Middle frontal gyrus (tissue), 1 donor: ENCODE results near the gene PAX9.
"Not testable (repeated sequence)": the region's sequence is repeated elsewhere in the genome, so short reads cannot be mapped to it uniquely, and the experiment has no call there.

Experiments
- DNase-seq: peaks from one replicate; pipeline ENCODE4 v3.0.0-alpha.2; 2015; ENCODE audit warnings: low spot score; ENCODE audit errors: extremely low spot score

Gene PAX9

DNA sequence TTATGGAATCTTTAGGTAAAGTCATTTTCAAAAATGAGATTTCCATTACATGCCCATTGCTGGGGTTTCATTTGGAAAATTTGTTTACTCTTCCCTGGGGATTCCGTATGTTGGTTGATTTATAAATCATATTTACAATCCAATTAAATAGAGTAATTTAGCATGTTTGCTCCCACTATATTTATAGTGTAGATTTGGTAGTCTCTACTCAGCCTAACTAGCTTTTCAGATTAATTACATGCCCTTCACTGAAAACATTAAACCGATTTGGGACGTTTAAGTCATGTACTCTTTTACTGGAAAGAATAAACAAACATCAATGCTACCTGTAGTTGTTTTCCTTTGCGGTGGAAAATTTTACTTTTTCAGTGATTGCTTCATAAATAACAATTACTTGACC, 10.4 kb downstream of the PAX9 start:
- no peak for DNase-seq

DNA sequence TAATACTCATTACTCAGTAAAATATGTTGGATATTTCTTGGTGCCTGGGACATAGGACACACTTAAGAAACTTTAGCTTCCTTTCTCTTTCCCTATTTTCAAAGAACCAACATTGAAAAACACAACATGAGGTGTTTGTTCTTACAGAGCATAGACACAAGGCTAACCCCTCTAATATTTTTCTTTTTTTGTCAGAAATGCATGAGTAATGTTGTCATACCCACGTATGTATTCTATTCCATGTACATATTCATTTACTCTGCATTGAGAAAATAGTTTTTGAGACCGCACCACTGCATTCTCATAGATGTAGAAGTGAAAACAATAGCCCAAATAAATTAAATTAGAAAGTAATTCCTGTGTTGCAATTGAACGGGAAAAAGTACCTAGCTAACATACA, 13.0 kb downstream of the PAX9 start:
- no peak for DNase-seq

DNA sequence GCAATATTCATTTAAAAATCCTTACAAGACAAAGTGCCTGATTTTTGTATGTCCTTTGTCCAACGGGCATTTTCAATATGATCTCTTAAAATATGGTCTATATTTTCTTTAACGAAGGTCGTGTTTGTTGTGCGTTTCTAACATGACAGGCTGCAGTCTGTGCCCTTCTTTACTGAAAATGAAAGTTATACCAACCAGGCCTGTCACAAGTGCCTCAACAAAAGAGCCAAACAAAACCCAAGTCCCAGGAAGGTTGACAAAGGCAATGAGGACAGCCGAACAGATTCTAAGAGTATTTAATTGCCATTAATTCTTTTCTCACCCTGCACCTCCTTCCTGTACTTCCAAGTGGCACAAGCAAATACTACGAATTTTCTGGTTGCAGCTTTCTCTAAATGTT, 13.9 kb downstream of the PAX9 start:
- no peak for DNase-seq

DNA sequence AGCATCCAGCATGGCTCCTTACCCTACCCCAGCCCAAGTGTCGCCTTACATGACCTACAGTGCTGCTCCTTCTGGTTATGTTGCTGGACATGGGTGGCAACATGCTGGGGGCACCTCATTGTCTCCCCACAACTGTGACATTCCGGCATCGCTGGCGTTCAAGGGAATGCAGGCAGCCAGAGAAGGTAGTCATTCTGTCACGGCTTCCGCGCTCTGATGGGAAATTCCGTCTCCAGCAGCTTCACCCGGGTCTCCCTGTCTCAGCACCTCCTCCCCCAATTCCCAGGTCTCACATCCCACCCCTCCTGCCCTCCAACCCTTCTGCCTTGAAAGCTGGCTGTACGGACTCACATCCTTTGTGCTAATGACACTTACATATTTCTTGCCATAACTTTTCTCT, 14.6 kb downstream of the PAX9 start:
- no peak for DNase-seq

DNA sequence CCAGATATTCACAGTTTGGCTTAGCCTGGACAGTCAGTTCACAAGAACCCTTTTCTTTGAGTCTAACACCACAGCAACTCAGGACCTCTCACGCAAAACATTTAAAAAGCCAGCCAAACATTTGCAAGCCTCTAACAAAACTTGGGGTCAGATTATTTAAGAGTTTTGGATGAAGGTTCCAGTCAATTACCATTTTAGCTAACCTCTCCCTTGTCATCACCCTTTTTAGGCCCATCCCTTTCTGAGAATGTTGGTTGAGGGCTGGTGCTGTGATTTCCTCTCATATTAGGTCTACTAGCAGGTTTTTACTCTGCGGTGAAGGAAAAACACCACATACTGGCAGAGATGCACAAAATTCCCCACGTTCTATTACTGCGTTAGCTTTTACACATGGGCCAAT, 20.7 kb downstream of the PAX9 start:
- no peak for DNase-seq

DNA sequence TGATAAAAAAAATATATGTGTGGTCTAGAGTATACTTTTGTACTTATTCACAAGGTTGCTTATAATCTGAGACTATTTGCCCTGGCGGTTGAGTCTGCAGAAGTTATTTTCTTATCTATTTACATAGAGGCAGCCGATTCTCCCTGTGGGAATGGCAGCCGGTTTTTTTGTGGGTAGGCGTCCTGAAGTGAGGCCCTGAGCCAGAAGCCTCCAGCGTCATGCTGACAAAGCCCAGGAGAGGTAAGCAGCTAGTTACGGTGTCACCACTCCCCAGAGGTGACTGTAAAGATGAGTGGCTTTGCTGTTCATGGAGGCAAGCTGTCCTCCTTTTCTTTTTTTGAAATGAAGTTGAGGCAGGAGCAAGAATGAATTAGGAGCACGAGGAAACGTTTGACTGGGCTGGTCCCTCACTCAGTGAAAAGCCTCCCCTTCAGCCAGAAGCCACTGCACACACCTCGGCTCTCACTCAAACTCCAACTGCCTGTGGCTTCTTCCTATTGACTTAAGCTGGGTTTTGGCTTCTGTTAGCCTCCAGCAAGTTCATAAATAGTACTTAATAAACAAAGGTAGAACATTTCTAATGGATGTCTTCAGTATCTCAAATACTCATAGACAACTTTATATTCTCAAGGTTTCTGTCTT, 21.5 kb downstream of the PAX9 start:
- DNase-seq: no peak

- no peak for DNase-seq
Measured at GRCh38 chr14:36684946-36685345, 23.3 kb downstream of the PAX9 start.

DNA sequence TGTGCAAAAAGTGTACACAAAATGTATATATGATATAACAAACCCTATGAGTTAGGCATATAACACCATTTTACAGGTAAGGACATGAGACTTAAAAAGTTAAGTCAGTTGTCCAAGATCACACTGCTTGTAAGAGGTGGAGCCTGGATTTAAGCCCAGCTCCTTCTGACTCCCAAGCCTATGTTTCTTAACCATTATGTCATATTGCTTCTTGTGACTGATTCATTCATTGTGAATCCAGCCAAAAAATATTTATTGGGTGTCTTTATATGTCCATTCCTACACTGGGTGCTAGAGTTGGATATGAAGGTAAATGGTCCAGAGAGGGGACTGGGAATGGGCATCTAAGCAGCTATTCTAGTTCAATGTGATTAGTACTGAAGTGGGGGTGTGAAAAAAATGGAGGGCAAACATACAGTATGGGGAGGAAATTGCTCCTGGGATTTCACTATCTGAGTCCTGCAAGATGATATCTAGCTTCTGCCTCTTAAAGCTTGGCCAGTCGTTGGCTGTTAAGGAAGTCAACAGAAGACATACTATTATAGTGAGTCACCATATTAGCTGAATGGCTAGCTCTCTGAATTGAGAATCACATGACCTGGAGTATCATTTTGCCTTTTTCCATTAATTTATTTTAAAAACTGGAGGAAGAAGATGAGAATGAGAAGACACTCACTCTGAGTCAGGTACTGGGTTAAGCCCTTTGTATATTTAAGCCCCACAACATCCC, 28.8 kb downstream of the PAX9 start:
- no peak for DNase-seq

GRCh38 chr14:36699420-36699819, 37.8 kb downstream of the PAX9 start:
- DNase-seq: not testable (repeated sequence)

DNA sequence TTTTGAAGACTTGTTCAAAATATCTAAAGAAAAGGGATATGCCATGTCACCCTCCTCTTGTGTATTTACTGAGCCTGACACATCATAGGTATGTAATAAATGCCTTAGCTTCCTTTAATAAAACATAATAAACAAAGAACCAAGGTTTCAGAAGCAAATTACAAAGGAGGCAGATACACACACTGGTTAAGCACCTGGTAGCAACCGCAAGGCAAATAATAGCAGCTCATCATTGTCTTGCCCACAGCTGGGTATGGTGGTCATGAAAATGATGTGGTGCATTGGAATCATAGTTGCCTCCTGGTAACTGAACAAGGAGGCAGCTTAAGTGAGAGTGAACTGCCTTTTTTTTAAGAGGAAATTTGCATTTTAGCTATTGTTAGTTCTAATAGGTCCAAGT, 39.0 kb downstream of the PAX9 start:
- no peak for DNase-seq

DNA sequence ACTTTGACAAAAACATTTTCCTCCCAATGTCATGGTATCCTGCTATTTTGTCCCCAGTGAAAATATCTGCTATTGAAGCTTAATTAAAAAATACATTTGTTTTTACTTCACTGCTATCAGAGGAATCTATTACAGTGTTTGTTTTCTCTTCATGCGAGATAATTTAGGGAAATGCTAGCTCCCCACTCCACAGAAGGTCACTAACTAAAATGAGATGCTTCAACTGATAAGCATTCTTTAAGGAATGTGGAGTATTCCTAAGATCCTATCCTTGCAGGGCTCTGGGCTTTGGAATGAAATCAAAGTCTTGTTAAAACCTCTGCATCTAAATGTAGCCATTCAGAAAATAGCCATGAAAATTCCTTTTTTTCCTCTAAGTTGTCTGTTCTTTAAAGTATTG, 39.5 kb downstream of the PAX9 start:
- DNase-seq: no peak

- DNase-seq: no peak
Measured at GRCh38 chr14:36702474-36702873, 40.8 kb downstream of the PAX9 start.

DNA sequence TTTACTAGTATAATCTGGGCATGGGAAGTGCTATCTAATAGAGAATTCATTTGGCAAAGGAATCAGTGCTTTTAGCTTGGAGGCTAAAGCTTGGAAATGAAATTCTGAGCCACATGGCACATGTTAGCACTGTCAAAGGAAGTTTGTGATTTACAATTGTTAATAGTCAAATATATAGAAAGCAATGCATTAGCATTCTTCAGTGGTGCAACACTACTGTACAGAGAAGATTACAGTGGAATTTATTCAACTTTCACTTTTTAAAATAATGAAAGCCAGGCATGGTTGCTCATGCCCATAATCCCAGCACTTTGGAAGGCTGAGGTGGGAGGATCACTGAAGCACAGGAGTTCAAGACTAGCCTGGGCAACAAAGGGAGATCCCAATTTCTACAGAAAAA, 45.9 kb downstream of the PAX9 start:
- DNase-seq: no peak

- no peak for DNase-seq
Measured at GRCh38 chr14:36713960-36714703, 52.5 kb downstream of the PAX9 start.

GRCh38 chr14:36716614-36717184, 55.0 kb downstream of the PAX9 start:
- no peak for DNase-seq

- no peak for DNase-seq
Measured at GRCh38 chr14:36717363-36717762, 55.7 kb downstream of the PAX9 start.

DNA sequence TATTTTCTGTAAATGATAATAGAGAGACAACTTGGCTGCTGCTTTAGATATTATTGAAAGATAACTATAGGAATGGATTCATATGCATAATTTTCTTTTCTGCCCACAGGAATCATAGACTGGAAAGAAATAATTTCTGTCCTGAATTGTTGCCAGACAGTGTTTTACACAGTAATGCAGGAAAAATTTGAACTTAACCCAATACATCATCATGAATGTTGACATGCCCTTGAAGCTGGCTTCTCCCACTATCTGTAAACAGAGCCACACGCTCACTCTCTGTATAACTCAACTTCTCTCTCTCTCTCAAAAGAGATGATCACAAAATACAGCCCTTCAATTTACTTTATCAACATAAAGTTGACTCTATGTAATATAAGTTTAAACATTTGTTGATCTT, 56.6 kb downstream of the PAX9 start:
- DNase-seq: no peak

DNA sequence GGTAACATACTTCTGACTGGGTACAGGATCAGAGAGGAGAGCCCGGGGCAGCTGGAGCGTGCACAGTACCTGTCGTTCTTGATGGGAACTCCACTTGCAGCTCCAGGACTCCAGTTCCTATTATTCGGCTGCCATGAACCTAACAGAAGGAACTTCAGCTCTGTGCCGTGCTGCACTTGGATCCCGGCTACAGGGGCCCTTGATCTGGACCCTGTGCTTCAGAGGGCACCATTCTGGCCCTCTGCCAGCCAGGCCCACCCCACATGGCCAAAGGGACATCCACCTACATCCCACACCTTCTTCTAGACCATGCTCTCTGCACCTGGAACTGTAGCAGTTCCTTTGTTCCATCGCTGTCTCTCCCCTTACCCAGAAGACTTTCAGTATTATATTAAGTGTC, 58.2 kb downstream of the PAX9 start:
- DNase-seq: no peak

DNA sequence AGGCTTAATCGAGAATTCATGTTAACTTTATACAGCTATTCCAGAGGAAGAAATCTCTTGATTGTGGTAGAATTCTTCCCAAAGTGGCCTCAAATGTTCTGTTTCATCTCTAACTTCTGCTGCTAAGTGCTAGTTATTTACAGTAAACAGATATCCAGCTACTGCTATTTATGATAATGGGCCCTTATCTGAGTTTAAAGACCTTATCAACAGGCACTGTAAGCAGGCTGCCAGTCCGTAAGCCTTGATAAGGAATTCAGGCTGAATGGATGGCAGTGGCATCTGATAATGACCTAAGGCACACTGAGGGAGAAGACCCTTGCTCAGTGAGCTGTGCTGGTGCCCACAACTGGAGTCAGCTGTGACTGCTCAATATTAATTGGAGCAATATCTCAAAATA, 59.0 kb downstream of the PAX9 start:
- no peak for DNase-seq

- no peak for DNase-seq
Measured at GRCh38 chr14:36721877-36722276, 60.2 kb downstream of the PAX9 start.

GRCh38 chr14:36723530-36723929, 61.9 kb downstream of the PAX9 start:
- no peak for DNase-seq

DNA sequence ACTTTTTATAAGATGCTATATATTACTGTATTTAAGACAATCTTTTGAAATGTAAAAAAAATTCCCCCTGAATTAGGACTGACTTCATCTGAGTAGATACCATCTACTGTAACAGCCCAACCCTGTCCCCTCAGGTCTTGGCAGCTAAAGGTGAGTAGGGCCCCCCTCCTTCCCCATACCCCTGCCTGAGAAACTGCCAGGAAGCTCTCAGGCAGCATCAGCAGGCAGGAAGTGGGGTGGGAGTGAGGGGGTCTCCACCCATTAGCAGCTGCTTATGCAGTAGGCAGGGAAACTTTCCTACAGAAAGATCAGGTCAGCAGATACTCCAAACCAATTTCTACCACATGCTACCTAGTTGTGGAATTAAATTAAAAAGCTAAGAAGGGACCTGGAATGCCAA, 62.5 kb downstream of the PAX9 start:
- no peak for DNase-seq
